GM23248 (cell line): ENCODE data around the gene TSEN15.

ENCODE experiments used
- EZH2 ChIP-seq: fragments of 200-600 bp; sonication (generic); IDR thresholded peaks from 2 replicates; pipeline ENCODE4 v1.6.1; 2018; ENCODE audit warnings: antibody characterized with exemption, mild to moderate bottlenecking; ENCODE audit not compliant: insufficient read depth, poor library complexity, severe bottlenecking
- EZH2phosphoT487 ChIP-seq: fragments of 200-600 bp; sonication (generic); IDR thresholded peaks from 2 replicates; pipeline ENCODE4 v1.6.1; 2018; ENCODE audit warnings: antibody characterized with exemption, moderate library complexity, mild to moderate bottlenecking, low read depth; ENCODE audit not compliant: insufficient read depth

- TF ChIP-seq EZH2: no peak
- TF ChIP-seq EZH2phosphoT487: no peak
Measured at GRCh38 chr1:184059887-184060286, 8.4 kb downstream of the TSEN15 start.
